PC-9 (cell line): ENCODE results near the gene CEP83. TPM values are rescaled to one million over a fixed set of nuclear protein-coding genes. Genes with fewer than 3 reads are reported as not detected.

Experiments used
- BruUV-seq: library from RNA; stranded (reverse); fragments of 400-500 nt; replicated peaks from 2 replicates; lab custom pipeline; 2021; lab: Mats Ljungman, UMichigan
- CTCF ChIA-PET: fragments of 300-600 bp; sonication (Branson Sonifier 250); formaldehyde crosslinking; loops from one replicate; lab custom pipeline; 2022; ENCODE audit warnings: antibody characterized with exemption; lab: Charles Lee
- POLR2A ChIA-PET: fragments of 300-600 bp; sonication (Branson Sonifier 250); formaldehyde crosslinking; loops from one replicate; lab custom pipeline; 2022; ENCODE audit warnings: antibody characterized with exemption; ENCODE audit not compliant: unreplicated experiment; lab: Charles Lee
- DNase-seq, 2 experiments: peaks; one replicate each; pipeline versions ENCODE4 v3.0.0 to v3.0.0-alpha.2; 2015 to 2022; ENCODE audit warnings: mixed read lengths in 1 of 2
- H2AFZ ChIP-seq: fragments of 200-600 bp; sonication (generic); 2 replicates; pipeline ENCODE4 v1.8.1; 2017; ENCODE audit warnings: antibody characterized with exemption
- H3F3A ChIP-seq: fragments of 200-600 bp; sonication (generic); 2 replicates; pipeline ENCODE4 v1.8.1; 2017; ENCODE audit warnings: antibody characterized with exemption, mild to moderate bottlenecking, low read depth; ENCODE audit not compliant: insufficient read depth
- H3K27ac ChIP-seq: fragments of 200-600 bp; sonication (generic); 2 replicates; pipeline ENCODE4 v1.6.1; 2016; ENCODE audit warnings: mixed run types
- H3K27me3 ChIP-seq: fragments of 200-600 bp; sonication (generic); 2 replicates; pipeline ENCODE4 v1.6.1; 2016; ENCODE audit warnings: low read depth, mixed run types; ENCODE audit not compliant: insufficient read depth
- H3K36me3 ChIP-seq: fragments of 200-600 bp; sonication (generic); 2 replicates; pipeline ENCODE4 v1.6.1; 2016; ENCODE audit warnings: low read depth, mixed run types
- H3K4me1 ChIP-seq: fragments of 200-600 bp; sonication (generic); replicated peaks from 2 replicates; pipeline ENCODE4 v1.6.1; 2016; ENCODE audit warnings: mixed run types; ENCODE audit not compliant: insufficient read depth
- H3K4me2 ChIP-seq: fragments of 200-600 bp; sonication (generic); 2 replicates; pipeline ENCODE4 v1.6.1; 2017; ENCODE audit warnings: mixed run types
- H3K4me3 ChIP-seq: fragments of 200-600 bp; sonication (generic); 2 replicates; pipeline ENCODE4 v1.6.1; 2016; ENCODE audit warnings: mixed run types
- H3K79me2 ChIP-seq: fragments of 200-600 bp; sonication (generic); 2 replicates; pipeline ENCODE4 v1.6.1; 2017; ENCODE audit warnings: low read depth, mixed run types
- H3K9me2 ChIP-seq: fragments of 200-600 bp; sonication (generic); 2 replicates; pipeline ENCODE4 v1.8.1; 2017; ENCODE audit warnings: mild to moderate bottlenecking; ENCODE audit not compliant: insufficient read depth
- H3K9me3 ChIP-seq: fragments of 200-600 bp; sonication (generic); 2 replicates; pipeline ENCODE4 v1.8.1; 2016; ENCODE audit warnings: low read depth; ENCODE audit not compliant: insufficient read depth
- H4K20me1 ChIP-seq: fragments of 200-600 bp; sonication (generic); 2 replicates; pipeline ENCODE4 v1.8.1; 2017; ENCODE audit not compliant: insufficient read depth
- EZH2 ChIP-seq: fragments of 200-600 bp; sonication (generic); IDR thresholded peaks from 2 replicates; pipeline ENCODE4 v1.8.0; 2017; ENCODE audit warnings: antibody characterized with exemption, low read depth
- intact Hi-C: fragments of 100-400 bp; cut with micrococcal nuclease; formaldehyde crosslinking; loops from one replicate; pipeline ENCODE4 v1.10.0; 2022; ENCODE audit not compliant: unreplicated experiment
- total RNA-seq: library from RNA; stranded (reverse); gene quantifications from 2 replicates; pipeline ENCODE4 v1.2.3, GENCODE V29; 2021
- TF ChIP-seq, protein P1 (sequence below): fragments of 200-600 bp; sonication (generic); conservative IDR thresholded peaks from 2 replicates; pipeline ENCODE4 v1.6.1; 2017; ENCODE audit warnings: mixed run types, antibody characterized with exemption, mild to moderate bottlenecking, moderate library complexity

Gene CEP83
- total RNA-seq, 1 experiment from 2014 or later: 19.6 TPM

DNA sequence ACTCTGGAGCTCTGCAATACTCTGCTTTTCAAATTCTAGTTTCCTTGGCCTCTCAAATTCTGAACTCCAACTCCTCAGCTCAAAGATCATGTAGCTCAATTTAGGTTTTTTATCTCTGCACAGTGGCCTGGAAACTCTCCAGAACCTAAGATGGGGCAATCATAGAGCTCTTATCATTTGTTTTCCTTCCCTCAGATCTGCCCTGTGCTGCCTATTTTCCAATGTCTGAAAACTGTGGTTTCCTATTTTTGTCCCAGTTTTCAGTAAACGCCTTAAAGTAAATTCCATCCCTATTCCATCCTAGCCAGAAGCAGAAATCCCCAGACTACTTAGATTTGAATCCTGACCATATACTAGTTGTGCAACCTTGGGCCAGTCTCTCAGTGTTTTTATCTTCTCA is 73.2 kb downstream of the CEP83 start:
- H3K9me3 ChIP-seq: no peaks in the 10 kb centered on the region; the same call in 1 of the 2 replicates
- intact Hi-C loops: no loop called here
- no peak overlapping the region for H2AFZ ChIP-seq
- H3K27ac ChIP-seq: no peak overlapping the region
- no peaks in the 10 kb centered on the region for H3K9me2 ChIP-seq
- H3K4me1 ChIP-seq: no peaks in the 10 kb centered on the region
- H3K4me3 ChIP-seq: no peak overlapping the region
- TF ChIP-seq, protein P1, sequence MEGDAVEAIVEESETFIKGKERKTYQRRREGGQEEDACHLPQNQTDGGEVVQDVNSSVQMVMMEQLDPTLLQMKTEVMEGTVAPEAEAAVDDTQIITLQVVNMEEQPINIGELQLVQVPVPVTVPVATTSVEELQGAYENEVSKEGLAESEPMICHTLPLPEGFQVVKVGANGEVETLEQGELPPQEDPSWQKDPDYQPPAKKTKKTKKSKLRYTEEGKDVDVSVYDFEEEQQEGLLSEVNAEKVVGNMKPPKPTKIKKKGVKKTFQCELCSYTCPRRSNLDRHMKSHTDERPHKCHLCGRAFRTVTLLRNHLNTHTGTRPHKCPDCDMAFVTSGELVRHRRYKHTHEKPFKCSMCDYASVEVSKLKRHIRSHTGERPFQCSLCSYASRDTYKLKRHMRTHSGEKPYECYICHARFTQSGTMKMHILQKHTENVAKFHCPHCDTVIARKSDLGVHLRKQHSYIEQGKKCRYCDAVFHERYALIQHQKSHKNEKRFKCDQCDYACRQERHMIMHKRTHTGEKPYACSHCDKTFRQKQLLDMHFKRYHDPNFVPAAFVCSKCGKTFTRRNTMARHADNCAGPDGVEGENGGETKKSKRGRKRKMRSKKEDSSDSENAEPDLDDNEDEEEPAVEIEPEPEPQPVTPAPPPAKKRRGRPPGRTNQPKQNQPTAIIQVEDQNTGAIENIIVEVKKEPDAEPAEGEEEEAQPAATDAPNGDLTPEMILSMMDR: no peak
- TF ChIP-seq EZH2: no peak
- no TSS peak for BruUV-seq
- H3K27me3 ChIP-seq: no peaks in the 10 kb centered on the region
- no peak overlapping the region for H3K4me2 ChIP-seq
- no peaks in the 10 kb centered on the region for H3K36me3 ChIP-seq
- ChIA-PET CTCF (no interaction called here), POLR2A (interaction anchor here (0.7 kb wide), 1 partner anchor 60 kb away, joined by 4 read pairs; no protein-coding TSS in a partner anchor)
- H4K20me1 ChIP-seq: no peaks in the 10 kb centered on the region
- H3K79me2 ChIP-seq: no peaks in the 10 kb centered on the region
- DNase-seq: no peak
- H3F3A ChIP-seq: no peaks in the 10 kb centered on the region

DNA sequence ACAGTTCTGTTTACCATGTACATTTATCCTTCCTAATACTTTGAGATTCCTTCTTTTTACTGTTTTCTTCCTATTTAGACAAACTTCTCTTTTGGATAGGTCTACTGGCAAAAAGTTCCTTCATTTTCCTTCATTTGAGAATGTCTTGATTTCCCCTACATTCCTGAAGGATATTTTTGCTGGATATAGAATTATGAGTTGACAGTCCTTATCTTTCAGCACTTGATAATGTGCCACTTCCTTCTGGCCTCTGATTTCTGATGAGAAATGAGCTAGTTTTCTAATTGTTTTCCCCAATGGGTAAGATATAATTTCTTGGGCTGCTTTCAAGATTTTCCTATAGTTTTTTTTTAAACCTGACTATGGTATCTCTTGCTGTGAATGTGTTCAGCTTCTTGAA is 75.6 kb downstream of the CEP83 start:
- TF ChIP-seq EZH2: no peak
- TF ChIP-seq, protein P1: no peak
- Histone ChIP-seq H3K27me3 (no peaks in the 10 kb centered on the region), H3K4me1 (no peaks in the 10 kb centered on the region), H4K20me1 (no peaks in the 10 kb centered on the region), H3K36me3 (no peaks in the 10 kb centered on the region), H3K79me2 (no peaks in the 10 kb centered on the region), H3K9me3 (no peaks in the 10 kb centered on the region; the same call in 1 of the 2 replicates), H2AFZ (no peak overlapping the region), H3F3A (no peaks in the 10 kb centered on the region), H3K4me2 (no peak overlapping the region), H3K9me2 (no peaks in the 10 kb centered on the region), H3K4me3 (no peak overlapping the region), H3K27ac (no peak overlapping the region)
- CTCF ChIA-PET: no interaction called here
- intact Hi-C loops: no loop called here
- BruUV-seq: no TSS peak
- no peak for DNase-seq
- POLR2A ChIA-PET: no interaction called here

DNA sequence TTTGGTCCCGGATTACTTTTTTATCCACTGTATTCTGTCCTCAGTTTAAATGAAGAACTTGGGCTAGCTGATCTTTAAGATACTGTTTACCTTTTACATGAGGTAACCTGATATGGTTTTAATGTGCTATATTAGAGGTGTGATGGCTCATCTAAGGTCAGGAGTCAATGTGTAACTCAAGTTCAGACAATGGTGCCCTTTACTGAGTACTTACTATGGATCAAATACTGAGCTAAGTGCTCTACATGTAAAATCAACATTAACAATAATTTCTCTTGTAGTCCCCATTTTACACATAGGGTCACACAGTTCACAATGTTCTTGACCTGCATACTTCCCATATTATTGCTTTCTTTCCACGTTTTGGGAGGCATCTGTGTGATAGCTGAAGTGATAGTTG is 79.2 kb downstream of the CEP83 start:
- Histone ChIP-seq H3K27ac (no peak overlapping the region), H4K20me1 (no peaks in the 10 kb centered on the region), H3K4me2 (no peak overlapping the region), H3F3A (no peaks in the 10 kb centered on the region), H3K4me1 (no peaks in the 10 kb centered on the region), H3K9me2 (no peaks in the 10 kb centered on the region), H3K9me3 (no peaks in the 10 kb centered on the region; the same call in 1 of the 2 replicates), H3K36me3 (no peaks in the 10 kb centered on the region; the same call in 1 of the 2 replicates), H3K79me2 (no peaks in the 10 kb centered on the region), H3K4me3 (no peak overlapping the region), H3K27me3 (no peaks in the 10 kb centered on the region), H2AFZ (no peak overlapping the region)
- DNase-seq: no peak
- TF ChIP-seq, protein P1: no peak
- no peak for TF ChIP-seq EZH2
- ChIA-PET POLR2A (no interaction called here), CTCF (no interaction called here)
- no TSS peak for BruUV-seq
- intact Hi-C loops: no loop called here
